Measurements from ENCODE around the gene TLR9. TPM values are rescaled to one million over a fixed set of nuclear protein-coding genes. Genes with fewer than 3 reads are reported as not detected.

TLR9 gene
- total RNA-seq, 1 experiment from 2014 or later: not detected

GRCh38 chr3:52269776-52270175, 44.3 kb upstream of the TLR9 start:
- H3K4me3 ChIP-seq (ENCODE audit: low read length): no peak overlapping the region
- peaks cover 11% of the 10 kb centered on the region for H3K4me1 ChIP-seq (ENCODE audit: insufficient read depth, low read length)
- H3K9ac ChIP-seq (ENCODE audit: low read length): no peak overlapping the region
- H3F3A ChIP-seq (ENCODE audit: low read length, unreplicated experiment): peaks cover 7% of the 10 kb centered on the region
- H3K4me2 ChIP-seq (ENCODE audit: low read length): no peak overlapping the region
- peaks cover 95% of the 10 kb centered on the region for H3K79me2 ChIP-seq (ENCODE audit: low read length)
- TF ChIP-seq CTCF (conservative IDR thresholded peaks at IDR 0.05; ENCODE audit: low read depth, low read length) (no peak), EZH2 (IDR thresholded peaks at IDR 0.05; ENCODE audit: low read length, unreplicated experiment) (no peak), EZH2phosphoT487 (IDR thresholded peaks at IDR 0.05; ENCODE audit: borderline replicate concordance, low read length) (no peak)
- peaks cover 78% of the 10 kb centered on the region for H3K36me3 ChIP-seq (ENCODE audit: low read depth, low read length)
- intact Hi-C loops (cut with micrococcal nuclease): no loop called here
- POLR2A ChIA-PET (ENCODE audit: unreplicated experiment): no interaction called here
- no TSS peak for BruUV-seq (replicated peaks)
- H3K9me3 ChIP-seq (ENCODE audit: low read length): no peaks in the 10 kb centered on the region
- peaks cover 68% of the 10 kb centered on the region for H4K20me1 ChIP-seq (ENCODE audit: low read length)
- H3K27me3 ChIP-seq (ENCODE audit: low read length): no peaks in the 10 kb centered on the region
- H3K9me2 ChIP-seq (replicated peaks; ENCODE audit: low read length): no peaks in the 10 kb centered on the region
- CTCF ChIA-PET: no interaction called here
- ATAC-seq (no peak), DNase-seq (no peak)
- H2AFZ ChIP-seq (ENCODE audit: low read length): no peak overlapping the region
- no peak overlapping the region for H3K27ac ChIP-seq (ENCODE audit: low read length)

- Histone ChIP-seq H3K4me1 (ENCODE audit: insufficient read depth, low read length) (peaks cover 11% of the 10 kb centered on the region), H3K9me2 (replicated peaks; ENCODE audit: low read length) (no peaks in the 10 kb centered on the region), H3K4me2 (ENCODE audit: low read length) (no peak overlapping the region), H3K36me3 (ENCODE audit: low read depth, low read length) (peaks cover 79% of the 10 kb centered on the region), H3K9ac (ENCODE audit: low read length) (no peak overlapping the region), H3F3A (ENCODE audit: low read length, unreplicated experiment) (peaks cover 7% of the 10 kb centered on the region), H4K20me1 (ENCODE audit: low read length) (peaks cover 58% of the 10 kb centered on the region), H3K9me3 (ENCODE audit: low read length) (no peaks in the 10 kb centered on the region), H3K4me3 (ENCODE audit: low read length) (no peak overlapping the region), H3K27ac (ENCODE audit: low read length) (no peak overlapping the region), H3K79me2 (ENCODE audit: low read length) (peaks cover 94% of the 10 kb centered on the region), H3K27me3 (ENCODE audit: low read length) (no peaks in the 10 kb centered on the region), H2AFZ (ENCODE audit: low read length) (no peak overlapping the region)
- intact Hi-C loops (cut with micrococcal nuclease): no loop called here
- ATAC-seq (peak; percentile 86), DNase-seq (peak; percentile 55)
- BruUV-seq (replicated peaks): no TSS peak
- TF ChIP-seq EZH2phosphoT487 (IDR thresholded peaks at IDR 0.05; ENCODE audit: borderline replicate concordance, low read length): no peak
- ChIA-PET CTCF (interaction anchor here (0.6 kb wide), 1 partner anchor 71 kb away, joined by 3 read pairs; no protein-coding TSS in a partner anchor), POLR2A (ENCODE audit: unreplicated experiment) (no interaction called here)
Measured at GRCh38 chr3:52268036-52268435, 42.6 kb upstream of the TLR9 start.

DNA sequence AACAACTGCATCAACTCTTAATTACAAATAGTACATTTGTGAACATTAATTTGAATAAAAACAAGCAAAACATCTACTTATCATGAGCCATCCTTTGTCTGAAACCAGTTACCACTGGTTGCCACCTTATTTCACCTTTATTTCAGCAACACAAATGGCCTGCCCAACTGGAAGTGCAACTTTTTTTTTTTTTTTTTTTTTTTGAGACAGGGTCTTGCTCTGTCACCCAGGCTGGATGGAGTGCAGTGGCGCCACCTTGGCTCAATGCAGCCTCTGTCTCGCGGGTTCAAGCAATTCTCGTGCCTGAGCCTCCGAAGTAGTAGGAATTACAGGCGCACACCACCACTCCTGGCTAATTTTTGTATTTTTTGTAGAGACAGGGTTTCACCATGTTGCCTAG, 39.9 kb upstream of the TLR9 start:
- Histone ChIP-seq H3K36me3 (ENCODE audit: low read depth, low read length) (peaks cover 86% of the 10 kb centered on the region), H3K9ac (ENCODE audit: low read length) (no peak overlapping the region), H3K27me3 (ENCODE audit: low read length) (no peaks in the 10 kb centered on the region), H3K4me1 (ENCODE audit: insufficient read depth, low read length) (peaks cover 11% of the 10 kb centered on the region), H3K79me2 (ENCODE audit: low read length) (peaks cover 89% of the 10 kb centered on the region), H3K9me2 (replicated peaks; ENCODE audit: low read length) (no peaks in the 10 kb centered on the region), H4K20me1 (ENCODE audit: low read length) (peaks cover 42% of the 10 kb centered on the region), H3K4me3 (ENCODE audit: low read length) (no peak overlapping the region), H3K4me2 (ENCODE audit: low read length) (no peak overlapping the region), H3F3A (ENCODE audit: low read length, unreplicated experiment) (peaks cover 7% of the 10 kb centered on the region), H2AFZ (ENCODE audit: low read length) (no peak overlapping the region), H3K27ac (ENCODE audit: low read length) (no peak overlapping the region), H3K9me3 (ENCODE audit: low read length) (no peaks in the 10 kb centered on the region)
- no TSS peak for BruUV-seq (replicated peaks)
- CTCF ChIA-PET: no interaction called here
- no peak for ATAC-seq
- POLR2A ChIA-PET (ENCODE audit: unreplicated experiment): no interaction called here
- peak; percentile 54 for DNase-seq
- TF ChIP-seq EZH2 (IDR thresholded peaks at IDR 0.05; ENCODE audit: low read length, unreplicated experiment) (no peak), CTCF (conservative IDR thresholded peaks at IDR 0.05; ENCODE audit: low read depth, low read length) (no peak; the same call in 1 of the 2 replicates), EZH2phosphoT487 (IDR thresholded peaks at IDR 0.05; ENCODE audit: borderline replicate concordance, low read length) (no peak)
- intact Hi-C loops (cut with micrococcal nuclease): no loop called here
